ENCODE results near the gene MBD3L3.
"Not testable (repeated sequence)": the region's sequence is repeated elsewhere in the genome, so short reads cannot be mapped to it uniquely, and the experiment has no call there.

The MBD3L3 gene

DNA sequence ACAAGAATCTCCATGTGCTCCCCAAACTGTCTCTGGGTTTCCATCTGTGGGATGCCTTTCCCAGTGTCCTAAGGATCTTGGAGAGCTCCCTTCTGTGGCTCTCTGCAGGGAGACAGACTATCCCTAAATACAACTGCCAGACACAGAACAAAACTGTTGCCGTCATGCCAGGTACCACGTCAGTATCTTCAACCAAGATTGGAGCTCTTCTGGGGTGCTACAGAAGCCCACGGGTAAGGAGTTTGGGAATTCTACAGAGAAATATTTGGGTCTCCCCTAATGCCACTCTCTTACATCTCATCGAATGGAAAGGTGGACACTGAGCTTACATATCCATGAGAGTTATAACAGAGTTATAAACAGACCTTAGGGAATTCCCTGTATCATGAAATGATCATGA lies 4.9 kb upstream of the MBD3L3 start:
- DNase-seq: no peak

GRCh38 chr19:7059977-7060376 lies 1.5 kb upstream of the MBD3L3 start:
- DNase-seq: not testable (repeated sequence)

DNA sequence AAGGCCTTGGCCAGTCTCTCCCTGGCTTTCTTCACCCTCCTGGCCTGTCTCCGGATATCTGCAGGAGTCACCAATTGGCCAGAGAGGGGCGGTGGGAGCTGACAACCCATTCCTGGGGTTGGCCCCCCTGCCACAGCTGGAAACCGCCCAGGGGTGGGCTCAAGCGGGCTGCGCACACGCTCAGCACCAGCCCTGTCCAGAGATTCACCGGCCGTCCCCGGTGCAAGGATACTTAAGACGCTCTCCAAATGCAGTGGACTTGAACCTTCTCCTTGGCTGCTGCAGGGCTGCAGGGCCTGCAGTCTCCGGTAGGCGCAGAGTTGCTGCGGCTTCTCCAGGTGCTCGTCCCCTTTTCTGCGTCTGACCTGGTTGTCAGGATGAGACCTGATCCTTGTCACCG lies 2.1 kb downstream of the MBD3L3 start:
- not testable (repeated sequence) for DNase-seq

DNA sequence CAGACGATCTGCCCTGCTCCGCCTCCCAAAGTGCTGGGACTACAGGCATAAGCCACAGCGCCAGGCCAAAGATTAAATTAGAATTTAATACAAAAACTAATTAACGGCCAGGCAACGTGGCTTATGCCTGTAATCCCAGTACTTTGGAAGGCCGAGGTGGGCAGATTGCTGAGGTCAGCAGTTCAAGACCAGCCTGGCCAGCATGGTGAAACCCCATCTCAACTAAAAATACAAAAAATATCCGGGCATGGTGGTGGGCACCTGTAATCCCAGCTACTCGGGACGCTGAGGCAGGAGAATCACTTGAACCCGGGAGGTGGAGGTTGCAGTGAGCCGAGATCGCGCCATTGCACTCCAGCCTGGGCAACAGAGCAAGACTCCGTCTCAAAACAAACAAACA lies 2.8 kb downstream of the MBD3L3 start:
- not testable (repeated sequence) for DNase-seq

DNA sequence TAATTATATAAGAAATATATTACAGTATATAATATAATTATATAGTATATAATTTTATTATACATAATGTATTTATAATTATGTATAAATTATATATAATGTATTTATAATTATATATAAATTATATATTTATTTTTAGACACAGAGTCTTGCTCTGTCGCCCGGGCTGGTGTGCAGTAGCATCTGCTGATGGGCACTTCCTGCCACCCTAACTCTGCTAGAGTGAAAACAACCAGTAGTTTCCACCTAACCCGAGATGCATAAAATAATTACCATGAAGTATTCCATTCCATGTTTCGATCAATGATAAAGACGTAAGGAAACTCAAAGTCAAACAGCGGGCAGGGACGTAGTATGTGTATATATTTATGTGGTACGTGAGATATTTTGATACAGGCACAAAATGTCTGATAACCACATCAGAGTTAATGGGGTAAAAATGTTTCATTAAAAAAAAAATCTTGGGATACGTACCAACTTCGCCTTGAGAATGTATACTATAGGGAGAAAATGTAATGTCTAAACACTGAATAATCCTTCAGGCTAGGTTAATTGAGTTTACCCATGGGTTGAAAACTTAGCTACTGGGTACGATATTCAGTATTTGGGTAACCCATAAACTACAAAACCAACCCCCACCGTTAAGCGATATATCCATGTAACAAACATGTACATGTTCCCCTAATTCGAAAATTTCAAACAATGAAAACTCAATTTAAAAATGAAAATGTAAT lies 3.7 kb downstream of the MBD3L3 start:
- not testable (repeated sequence) for DNase-seq

GRCh38 chr19:7052896-7053295 lies 5.6 kb downstream of the MBD3L3 start:
- not testable (repeated sequence) for DNase-seq

DNA sequence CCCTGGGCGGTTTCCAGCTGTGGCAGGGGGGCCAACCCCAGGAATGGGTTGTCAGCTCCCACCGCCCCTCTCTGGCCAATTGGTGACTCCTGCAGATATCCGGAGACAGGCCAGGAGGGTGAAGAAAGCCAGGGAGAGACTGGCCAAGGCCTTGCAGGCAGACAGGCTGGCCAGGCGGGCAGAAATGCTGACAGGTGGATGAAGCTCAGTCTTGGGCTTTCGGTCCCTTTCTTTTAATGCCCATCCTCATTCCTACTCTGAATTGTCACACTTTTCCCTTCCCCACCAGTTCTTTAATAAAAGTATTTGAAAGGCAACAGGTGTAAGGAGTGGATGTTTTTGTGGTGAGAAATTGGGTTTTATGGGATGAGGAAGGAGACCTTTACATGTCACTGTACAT lies 7.1 kb downstream of the MBD3L3 start:
- not testable (repeated sequence) for DNase-seq

DNA sequence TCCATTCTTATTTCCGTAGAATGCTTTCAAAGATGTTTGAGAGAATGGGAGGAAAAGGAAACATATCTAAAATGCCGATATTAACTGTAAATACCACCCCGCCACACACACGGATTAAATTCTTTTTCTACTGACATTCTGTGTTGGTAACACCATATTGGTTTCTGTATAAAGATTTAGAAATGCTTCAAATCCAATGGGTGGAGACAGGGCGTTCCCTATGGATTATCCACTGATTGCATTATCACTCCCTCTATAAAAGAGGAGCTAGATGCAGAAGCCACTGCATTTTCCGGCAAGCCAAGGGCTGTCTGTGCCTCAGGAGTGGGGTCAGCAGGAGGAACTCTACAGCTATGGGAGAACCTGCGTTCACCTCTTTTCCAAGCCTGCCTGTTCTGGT lies 9.5 kb downstream of the MBD3L3 start, which contains the start of gene MBD3L2:
Gene MBD3L2 (plus strand): TSS at position 301 of the 400 bp plus-strand sequence. CDS start 53 bp downstream, at position 354.
- not testable (repeated sequence) for DNase-seq

GRCh38 chr19:7041563-7041962 lies 16.9 kb downstream of the MBD3L3 start:
- DNase-seq: not testable (repeated sequence)

DNA sequence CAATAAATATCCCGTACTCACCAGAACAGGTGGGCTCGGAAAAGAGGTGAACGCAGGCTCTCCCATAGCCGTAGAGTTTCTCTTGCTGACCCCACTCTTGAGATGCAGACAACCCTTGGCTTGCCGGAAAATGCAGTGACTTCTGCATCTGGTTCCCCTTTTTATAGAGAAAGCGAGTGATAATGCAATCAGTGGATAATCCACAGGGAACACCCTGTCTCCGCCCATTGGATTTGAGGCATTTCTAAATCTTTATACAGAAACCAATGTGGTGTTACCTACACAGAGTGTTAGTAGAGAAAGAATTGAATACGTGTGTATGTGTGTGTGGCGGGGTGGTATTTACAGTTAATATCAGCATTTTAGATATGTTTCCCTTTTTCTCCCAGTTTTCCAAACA lies 18.4 kb downstream of the MBD3L3 start, which contains the start of gene MBD3L4:
Gene MBD3L4 (minus strand): TSS at position 101 of the 400 bp plus-strand sequence. CDS start 35 bp downstream, at position 66.
- DNase-seq: not testable (repeated sequence)

DNA sequence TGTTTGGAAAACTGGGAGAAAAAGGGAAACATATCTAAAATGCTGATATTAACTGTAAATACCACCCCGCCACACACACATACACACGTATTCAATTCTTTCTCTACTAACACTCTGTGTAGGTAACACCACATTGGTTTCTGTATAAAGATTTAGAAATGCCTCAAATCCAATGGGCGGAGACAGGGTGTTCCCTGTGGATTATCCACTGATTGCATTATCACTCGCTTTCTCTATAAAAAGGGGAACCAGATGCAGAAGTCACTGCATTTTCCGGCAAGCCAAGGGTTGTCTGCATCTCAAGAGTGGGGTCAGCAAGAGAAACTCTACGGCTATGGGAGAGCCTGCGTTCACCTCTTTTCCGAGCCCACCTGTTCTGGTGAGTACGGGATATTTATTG lies 28.2 kb downstream of the MBD3L3 start, which contains the start of gene MBD3L5:
Gene MBD3L5 (plus strand): TSS at position 301 of the 400 bp plus-strand sequence. CDS start 34 bp downstream, at position 335.
- not testable (repeated sequence) for DNase-seq

- not testable (repeated sequence) for DNase-seq
Measured at GRCh38 chr19:7028790-7029189, 29.7 kb downstream of the MBD3L3 start.

DNA sequence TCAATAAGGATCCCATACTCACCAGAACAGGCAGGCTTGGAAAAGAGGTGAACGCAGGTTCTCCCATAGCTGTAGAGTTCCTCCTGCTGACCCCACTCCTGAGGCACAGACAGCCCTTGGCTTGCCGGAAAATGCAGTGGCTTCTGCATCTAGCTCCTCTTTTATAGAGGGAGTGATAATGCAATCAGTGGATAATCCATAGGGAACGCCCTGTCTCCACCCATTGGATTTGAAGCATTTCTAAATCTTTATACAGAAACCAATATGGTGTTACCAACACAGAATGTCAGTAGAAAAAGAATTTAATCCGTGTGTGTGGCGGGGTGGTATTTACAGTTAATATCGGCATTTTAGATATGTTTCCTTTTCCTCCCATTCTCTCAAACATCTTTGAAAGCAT lies 37.1 kb downstream of the MBD3L3 start, which contains the start of gene MBD3L2B:
Gene MBD3L2B (minus strand): TSS at position 101 of the 400 bp plus-strand sequence. CDS start 34 bp downstream, at position 67.
- not testable (repeated sequence) for DNase-seq

GRCh38 chr19:7018828-7019227 lies 39.6 kb downstream of the MBD3L3 start:
- DNase-seq: no peak

- peak; percentile 17 for DNase-seq
Measured at GRCh38 chr19:7013678-7014077, 44.8 kb downstream of the MBD3L3 start.

GRCh38 chr19:7010722-7011593 lies 47.5 kb downstream of the MBD3L3 start:
- no peak for DNase-seq

- DNase-seq: no peak
Measured at GRCh38 chr19:7007859-7008258, 50.6 kb downstream of the MBD3L3 start.

All from CD4-positive, alpha-beta T cell treated with Interleukin-6 for 4 hours (primary cell).